ENCODE results near the gene HACL1. TPM values are rescaled to one million over a fixed set of nuclear protein-coding genes. Genes with fewer than 3 reads are reported as not detected.

Gene HACL1
- total and polyA plus RNA-seq, 9 donors: 11.3 to 22.7 (median 17.6) TPM

GRCh38 chr3:15562560-15562959, 38.8 kb downstream of the HACL1 start:
- H3K4me3 ChIP-seq: no peak overlapping the region
- TF ChIP-seq CTCF (IDR thresholded peaks at IDR 0.05): no peak
- no peaks in the 10 kb centered on the region for H3K36me3 ChIP-seq
- 83 to 88% (median 83%) methylated on average over 5 of the region's 5 CpGs for WGBS, 3 donors
- no peaks in the 10 kb centered on the region for H3K4me1 ChIP-seq (ENCODE audit: insufficient read depth)
- intact Hi-C loops (cut with DNase I): loop anchor here in 2 of 4 donors (10.0 kb wide), 2 partner anchors 128 to 358 kb away; partner anchors contain the start of gene CAPN7 (in 1 of the 2)
- no peak for DNase-seq
- no peaks in the 10 kb centered on the region for H3K27me3 ChIP-seq
- H3K27ac ChIP-seq: no peak overlapping the region
- H3K9me3 ChIP-seq: no peaks in the 10 kb centered on the region

- no peaks in the 10 kb centered on the region for H3K27me3 ChIP-seq
- no peak overlapping the region for H3K27ac ChIP-seq
- whole genome bisulfite sequencing, 3 donors: 80% methylated on average over 9 of the region's 9 CpGs
- intact Hi-C loops (cut with DNase I): loop anchor here in 1 of 4 donors (5.0 to 10.0 kb wide), 2 partner anchors 134 to 356 kb away; partner anchors contain the start of genes EAF1 and METTL6
- no peak overlapping the region for H3K4me3 ChIP-seq
- DNase-seq: no peak
- no peaks in the 10 kb centered on the region for H3K9me3 ChIP-seq
- no peak for TF ChIP-seq EP300 (IDR thresholded peaks at IDR 0.05)
- no peak for TF ChIP-seq POLR2A (IDR thresholded peaks at IDR 0.05)
- no peak for TF ChIP-seq CTCF (IDR thresholded peaks at IDR 0.05)
- no peaks in the 10 kb centered on the region for H3K4me1 ChIP-seq (ENCODE audit: insufficient read depth)
- H3K36me3 ChIP-seq: no peaks in the 10 kb centered on the region
Observed at GRCh38 chr3:15558581-15558980, 42.8 kb downstream of the HACL1 start.

GRCh38 chr3:15557511-15557946, 43.8 kb downstream of the HACL1 start:
- DNase-seq: peak in 2 of 5 donors; percentile 37 to 46

GRCh38 chr3:15556512-15556911, 44.9 kb downstream of the HACL1 start:
- H3K27me3 ChIP-seq: no peaks in the 10 kb centered on the region
- no peak overlapping the region for H3K27ac ChIP-seq
- intact Hi-C loops (cut with DNase I): loop anchor here in 1 of 4 donors (5.0 to 10.0 kb wide), 2 partner anchors 132 to 354 kb away; partner anchors contain the start of genes EAF1 and METTL6
- H3K4me3 ChIP-seq: no peak overlapping the region
- 79 to 93% (median 88%) methylated on average over 2 of the region's 2 CpGs for WGBS, 3 donors
- H3K4me1 ChIP-seq (ENCODE audit: insufficient read depth): no peaks in the 10 kb centered on the region
- H3K9me3 ChIP-seq: no peaks in the 10 kb centered on the region
- H3K36me3 ChIP-seq: no peaks in the 10 kb centered on the region
- TF ChIP-seq EP300 (IDR thresholded peaks at IDR 0.05) (no peak), CTCF (IDR thresholded peaks at IDR 0.05) (no peak), POLR2A (IDR thresholded peaks at IDR 0.05) (no peak)
- no peak for DNase-seq

More at GRCh38 chr3:15557511-15557946, 43.8 kb downstream of the HACL1 start:
- Histone ChIP-seq H3K4me3 (no peak overlapping the region), H3K4me1 (ENCODE audit: insufficient read depth) (no peaks in the 10 kb centered on the region), H3K27ac (no peak overlapping the region), H3K36me3 (no peaks in the 10 kb centered on the region), H3K27me3 (no peaks in the 10 kb centered on the region), H3K9me3 (no peaks in the 10 kb centered on the region)
- intact Hi-C loops (cut with DNase I): loop anchor here in 1 of 4 donors (5.0 to 10.0 kb wide), 2 partner anchors 133 to 355 kb away; partner anchors contain the start of genes EAF1 and METTL6
- no peak for TF ChIP-seq POLR2A (IDR thresholded peaks at IDR 0.05)
- TF ChIP-seq CTCF (IDR thresholded peaks at IDR 0.05): peak in 2 of 3 donors; percentile 55 to 58
- no peak for TF ChIP-seq EP300 (IDR thresholded peaks at IDR 0.05)
- WGBS, 3 donors: 3 to 4% (median 3%) methylated on average over 3 of the region's 3 CpGs
